HG02571 (cell line): ENCODE data around the gene COLQ.
"Not testable (repeated sequence)": the region's sequence is repeated elsewhere in the genome, so short reads cannot be mapped to it uniquely, and the experiment has no call there.

ENCODE experiments used
- ATAC-seq: cut with Tn5 transposase; IDR thresholded peaks from one replicate; pipeline ENCODE4 v1.9.1; 2021; ENCODE audit warnings: mild to moderate bottlenecking, moderate library complexity; ENCODE audit not compliant: unreplicated experiment

The COLQ gene

DNA sequence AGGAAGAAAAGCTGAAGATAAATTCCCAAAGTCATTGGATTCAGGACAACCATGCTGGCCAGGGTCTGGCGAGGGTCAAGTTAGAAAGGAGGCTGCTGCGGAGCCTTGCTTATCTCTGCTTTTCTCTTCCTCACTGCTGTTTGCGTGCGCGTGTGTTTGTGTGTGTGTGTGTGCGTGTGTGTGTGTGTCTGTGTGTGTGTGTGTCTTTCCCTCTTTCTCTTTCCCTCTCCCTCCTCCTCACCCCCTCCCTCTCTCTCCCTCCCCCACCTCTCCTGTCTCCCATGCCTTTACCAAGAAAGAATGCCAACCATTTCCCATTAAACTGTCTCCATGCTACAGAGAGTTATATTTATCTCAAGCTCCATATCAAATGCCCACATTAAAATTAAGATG, at the start of gene COLQ:
Gene COLQ (minus strand): TSS at position 134 of the 393 bp plus-strand sequence. CDS start 81 bp downstream, at position 53.
- no peak for ATAC-seq

DNA sequence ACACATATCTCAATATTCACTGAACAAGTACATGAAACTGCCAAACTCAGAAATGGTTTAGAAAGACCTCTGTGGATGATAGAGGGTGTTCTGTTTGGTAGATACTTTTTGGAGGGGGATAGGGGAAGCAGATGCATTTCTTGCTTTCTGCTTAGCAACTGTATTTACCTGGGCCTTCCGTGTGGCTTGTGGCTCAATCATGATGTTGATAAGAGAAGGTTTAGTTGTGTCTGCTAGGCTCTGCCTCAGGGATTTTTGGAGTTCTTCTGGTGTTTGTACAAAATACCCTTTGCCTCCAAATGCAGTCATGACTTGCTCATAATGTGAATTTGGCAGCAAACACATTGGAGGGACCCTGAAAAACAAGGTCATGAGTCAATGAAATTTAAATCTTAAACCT, 41.7 kb upstream of the COLQ start:
- ATAC-seq, result no peak

DNA sequence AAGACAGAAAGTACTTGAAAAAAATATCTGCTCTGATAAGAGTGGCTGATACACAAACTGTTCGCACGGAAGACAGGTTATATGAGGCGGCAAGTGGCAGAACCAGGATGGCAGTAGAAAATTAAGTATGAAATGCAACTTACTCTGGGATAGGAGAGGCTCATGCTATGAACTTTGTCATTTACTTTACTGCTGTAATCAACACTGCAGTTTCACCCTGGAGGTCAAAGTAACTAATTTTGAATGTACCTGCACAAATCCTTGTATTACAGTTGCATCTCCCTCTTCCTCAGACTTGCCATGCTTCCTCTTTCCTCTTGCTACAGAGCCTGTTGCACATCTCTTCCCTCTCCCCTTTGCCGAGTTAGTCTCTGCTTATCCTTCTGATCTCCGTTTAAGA, 41.1 kb upstream of the COLQ start:
- ATAC-seq, result no peak

DNA sequence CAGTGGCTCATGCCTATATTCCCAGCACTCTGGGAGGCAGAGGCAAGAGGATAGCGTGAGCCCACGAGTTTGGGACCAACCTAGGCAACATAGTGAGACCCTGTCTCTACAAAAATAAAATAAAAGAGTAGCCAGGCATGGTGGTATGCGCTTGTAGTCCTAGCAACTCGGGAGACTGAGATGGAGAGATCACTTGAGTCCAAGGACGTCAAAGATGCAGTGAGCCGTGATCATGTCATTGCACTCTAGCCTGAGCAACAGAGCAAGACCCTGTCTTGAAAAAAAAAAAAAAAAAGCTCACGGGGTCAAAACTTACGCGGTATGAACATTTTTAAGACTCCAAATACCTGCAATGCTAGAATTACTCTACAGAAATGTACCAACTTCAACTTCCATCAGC, 37.1 kb upstream of the COLQ start:
- ATAC-seq, result no peak

DNA sequence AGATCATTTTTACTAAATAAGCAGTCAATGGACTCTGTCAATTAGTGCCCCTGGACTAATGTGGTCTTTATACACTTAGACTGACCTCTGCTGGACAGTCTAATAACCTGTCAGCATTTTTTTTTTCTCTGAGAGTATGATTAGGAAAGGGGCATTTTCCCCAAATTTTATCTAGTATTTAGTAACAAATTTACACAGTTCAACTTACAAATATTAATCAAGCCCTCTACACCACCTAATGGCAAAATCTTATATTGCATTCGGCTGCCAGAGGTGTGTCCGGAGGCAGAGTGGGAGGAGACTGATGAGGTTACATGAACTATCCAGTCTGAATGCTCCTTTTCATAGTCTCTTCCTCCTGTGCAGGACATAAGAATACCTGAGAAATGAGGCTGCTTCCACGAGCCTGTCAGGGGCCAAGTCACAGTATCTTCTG, 36.0 kb upstream of the COLQ start:
- ATAC-seq, result no peak

DNA sequence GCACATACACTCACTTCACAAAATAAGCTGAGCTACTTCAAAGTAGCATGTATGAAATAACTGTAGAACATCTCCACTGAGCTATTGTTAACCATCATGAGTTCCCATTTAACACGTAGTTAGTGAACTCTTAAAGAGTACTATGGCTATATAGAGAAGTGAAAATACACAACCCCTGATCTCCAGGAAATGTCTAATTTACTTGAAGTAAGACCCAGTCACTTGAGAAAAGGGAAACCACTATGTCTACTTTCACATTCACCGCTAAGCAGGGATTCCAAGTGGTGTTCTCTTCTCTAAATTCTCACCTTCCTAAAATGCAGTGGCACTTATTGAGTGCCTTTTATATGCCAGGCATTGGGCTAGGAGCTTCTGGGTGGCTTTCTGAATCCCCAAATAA, 35.0 kb upstream of the COLQ start:
- ATAC-seq, result peak; percentile 69

DNA sequence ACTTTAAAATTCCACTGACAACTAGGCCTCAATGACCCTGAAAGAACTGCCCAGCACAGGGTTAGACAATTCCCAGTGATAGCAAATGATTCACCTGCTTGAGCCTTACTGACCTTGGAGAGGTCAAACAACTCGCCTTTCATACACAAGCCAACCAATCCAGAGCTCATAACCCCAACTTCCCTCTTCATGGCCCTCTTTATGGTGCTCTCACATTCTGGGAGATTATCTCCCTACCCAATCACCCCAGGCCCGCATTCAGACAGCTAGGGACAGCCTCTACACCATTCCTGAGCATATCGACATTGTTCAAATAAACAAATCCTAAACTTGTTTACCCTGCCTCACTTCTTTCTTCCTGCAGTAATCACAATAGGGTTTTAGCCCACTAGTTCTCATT, 32.2 kb upstream of the COLQ start:
- ATAC-seq, result no peak

DNA sequence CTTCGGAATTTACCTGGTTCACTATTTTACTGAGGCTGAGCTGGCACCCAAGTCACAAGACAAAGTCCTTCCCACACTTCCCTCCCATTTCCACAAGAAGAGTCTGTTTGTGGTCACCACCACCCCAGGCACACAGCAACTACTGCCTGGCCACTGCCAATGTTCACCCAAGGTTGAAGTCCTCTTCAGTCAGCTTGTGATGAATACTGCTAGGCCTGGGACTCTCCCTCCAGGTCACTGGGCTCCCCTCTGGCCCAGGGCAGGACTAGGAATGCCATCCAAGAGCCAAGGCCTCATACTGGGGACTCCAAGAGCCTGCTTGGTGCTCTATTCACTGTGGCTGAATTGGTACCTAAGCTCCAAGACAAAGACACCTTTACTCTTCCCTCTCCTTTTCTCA, 30.4 kb upstream of the COLQ start:
- ATAC-seq, result no peak

DNA sequence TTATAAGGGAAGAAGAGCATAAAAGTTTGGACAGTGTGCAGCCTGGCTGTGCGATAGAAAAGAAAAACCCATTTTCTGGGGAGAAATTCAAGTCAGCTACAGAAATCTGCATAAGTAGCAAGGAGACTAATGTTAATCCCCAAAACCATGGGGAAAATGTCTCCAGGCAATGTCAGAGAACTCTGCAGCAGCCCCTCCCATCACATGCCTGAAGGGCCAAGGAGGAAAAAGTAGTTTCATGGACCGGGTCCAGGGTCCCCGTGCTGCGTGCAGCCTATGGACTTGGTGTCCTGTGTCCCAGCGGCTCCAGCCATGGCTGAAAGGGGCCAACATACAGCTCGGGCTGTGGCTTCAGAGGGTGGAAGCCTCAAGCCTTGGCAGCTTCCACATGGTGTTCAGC, 28.3 kb upstream of the COLQ start:
- no peak for ATAC-seq

DNA sequence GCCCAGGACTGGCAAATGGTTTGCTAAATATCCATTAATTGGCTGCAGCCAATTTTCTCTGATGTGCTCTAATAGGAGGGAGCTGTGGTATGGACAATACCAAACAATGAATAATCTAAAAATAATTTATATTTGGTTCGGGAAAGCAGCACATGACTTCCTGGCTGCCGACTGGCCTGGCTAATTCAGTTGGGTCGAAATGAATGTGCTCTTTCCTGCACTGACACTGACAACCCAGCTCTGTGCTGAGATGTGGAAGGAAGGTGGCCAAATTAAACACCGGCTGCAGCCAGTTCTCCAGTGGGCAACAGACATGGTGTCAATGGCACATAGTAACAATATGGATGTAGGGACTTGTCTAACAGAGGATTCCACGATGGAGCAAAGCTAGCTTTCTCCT, 21.1 kb upstream of the COLQ start:
- no peak for ATAC-seq

DNA sequence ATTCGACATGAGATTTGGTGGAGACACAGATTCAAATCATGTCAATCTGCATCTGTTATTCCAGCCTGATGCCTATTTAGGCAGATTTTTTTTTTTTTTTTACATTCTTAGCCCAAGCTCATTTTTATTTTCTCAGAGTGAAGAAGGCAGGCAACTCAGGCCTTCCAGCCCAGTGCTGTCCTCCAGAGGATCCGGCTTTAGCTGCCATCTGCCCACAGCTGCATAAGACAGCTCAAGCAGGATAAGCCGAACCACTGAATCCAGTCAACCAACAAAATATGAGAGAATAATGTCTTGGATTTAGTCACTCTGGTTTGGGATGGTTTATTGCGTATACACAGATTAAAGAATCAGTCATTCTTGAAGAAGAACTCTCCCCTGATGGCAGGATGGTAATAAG, 19.9 kb upstream of the COLQ start:
- no peak for ATAC-seq

DNA sequence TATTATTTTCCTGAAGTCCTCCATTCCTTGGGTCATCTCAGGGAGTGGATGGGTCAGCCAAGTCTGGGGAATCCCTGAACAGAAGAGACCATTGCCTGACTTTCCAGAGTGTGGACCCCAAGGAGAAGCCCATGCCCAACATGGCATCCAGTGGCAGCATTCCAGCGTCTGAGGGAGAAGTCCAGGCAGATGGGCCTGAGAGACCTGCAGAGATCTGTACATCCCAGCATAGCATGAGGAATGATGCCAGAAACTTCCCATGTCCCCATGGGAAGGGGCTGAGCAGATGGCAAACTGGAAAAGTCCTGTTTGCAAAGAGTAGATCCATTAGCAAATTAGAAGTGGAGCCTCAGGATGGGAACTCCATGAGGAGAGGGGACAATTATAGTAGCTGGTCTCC, 17.6 kb upstream of the COLQ start:
- no peak for ATAC-seq

DNA sequence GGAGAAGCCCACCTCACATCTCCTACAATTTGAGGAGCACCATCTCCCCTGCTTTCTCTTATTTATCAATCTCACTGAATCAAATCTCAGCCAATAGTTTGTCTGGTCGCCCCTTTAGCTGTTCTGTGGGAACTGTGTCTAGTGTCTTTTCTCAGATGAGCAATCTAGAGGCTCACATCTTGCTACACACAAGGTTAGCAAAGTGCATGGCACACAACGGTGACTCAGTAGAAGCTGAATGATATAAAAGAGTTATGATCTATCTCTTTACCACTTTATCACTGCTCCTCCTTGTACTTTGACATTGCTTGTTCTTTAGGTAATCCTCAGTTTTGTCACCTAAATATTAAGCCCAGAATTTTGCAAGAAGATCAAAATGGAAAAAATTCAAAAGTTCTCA, 16.8 kb upstream of the COLQ start:
- ATAC-seq, result no peak

DNA sequence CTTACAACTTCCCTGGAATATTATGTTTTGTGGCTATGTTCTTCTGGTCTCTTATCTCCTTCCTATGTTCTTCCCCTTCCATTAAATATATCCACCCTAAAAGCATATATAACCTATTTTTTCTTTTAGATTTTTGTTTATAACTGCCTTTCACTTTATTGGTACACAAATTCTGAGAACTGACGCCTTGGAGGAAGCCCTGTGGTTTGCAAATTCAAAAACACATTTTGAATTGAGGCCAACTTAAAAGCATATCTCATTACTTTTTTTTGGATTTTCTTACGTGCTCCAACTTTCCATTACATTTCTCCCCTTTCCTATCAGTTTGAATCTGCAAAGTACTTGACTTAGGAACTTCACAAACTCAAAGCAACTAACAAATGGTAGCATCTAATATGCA, 15.3 kb upstream of the COLQ start:
- ATAC-seq, result no peak

DNA sequence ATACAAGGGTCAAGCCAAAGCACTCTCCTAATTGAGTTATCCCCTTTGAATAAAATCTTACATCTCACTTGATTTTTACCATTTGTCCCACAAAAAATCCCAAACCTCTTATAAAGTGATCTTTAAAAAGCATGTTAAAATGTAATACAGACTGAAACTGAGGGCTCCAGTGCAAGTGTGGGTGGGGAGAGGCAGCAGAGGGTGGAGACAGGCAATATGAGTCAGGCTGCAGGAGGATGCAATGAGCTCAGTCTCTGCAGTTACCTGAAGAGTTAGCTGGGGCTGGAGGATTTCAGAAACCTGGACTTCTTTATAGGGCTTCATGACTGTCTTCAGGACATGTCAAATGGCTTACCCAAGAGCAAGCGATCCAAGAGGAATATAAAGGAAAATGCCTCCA, 14.2 kb upstream of the COLQ start:
- no peak for ATAC-seq

DNA sequence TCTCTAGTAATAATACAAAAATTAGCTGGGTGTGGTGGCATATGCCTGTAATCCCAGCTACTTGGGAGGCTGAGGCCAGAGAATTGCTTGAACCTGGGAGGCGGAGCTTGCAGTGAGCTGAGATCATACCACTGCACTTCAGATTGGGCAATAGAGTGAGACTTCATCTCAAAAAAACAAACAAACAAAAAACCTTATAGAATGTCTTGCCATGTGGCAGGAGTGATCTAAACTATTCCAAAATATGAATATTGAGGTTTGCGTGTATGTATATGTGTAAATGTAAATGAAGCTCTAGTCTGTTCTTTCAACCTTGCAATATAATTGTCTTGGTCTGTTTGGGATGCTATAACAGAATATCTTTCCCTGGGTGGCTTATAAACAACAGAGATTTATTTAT, 11.1 kb upstream of the COLQ start:
- ATAC-seq, result not testable (repeated sequence)

DNA sequence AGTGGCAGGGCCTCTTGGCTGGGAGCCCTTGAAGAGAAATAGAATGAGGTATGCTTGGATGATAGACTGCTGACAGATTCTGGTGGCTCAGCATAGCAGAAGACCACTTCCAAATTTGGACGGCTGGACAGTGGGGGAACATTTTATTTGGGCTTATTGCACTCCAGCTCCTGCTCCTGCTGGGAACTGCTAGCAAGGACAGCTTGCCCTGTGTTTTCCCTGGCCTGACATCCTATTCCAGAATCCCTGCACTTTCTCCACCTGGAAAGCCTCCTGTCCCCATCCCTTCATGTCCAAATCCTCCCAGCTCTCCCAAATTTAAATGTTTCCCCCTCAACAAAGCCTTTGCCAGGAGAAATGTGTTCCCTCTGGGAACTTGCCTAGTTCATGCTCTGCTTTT, 9.8 kb upstream of the COLQ start:
- ATAC-seq, result no peak

DNA sequence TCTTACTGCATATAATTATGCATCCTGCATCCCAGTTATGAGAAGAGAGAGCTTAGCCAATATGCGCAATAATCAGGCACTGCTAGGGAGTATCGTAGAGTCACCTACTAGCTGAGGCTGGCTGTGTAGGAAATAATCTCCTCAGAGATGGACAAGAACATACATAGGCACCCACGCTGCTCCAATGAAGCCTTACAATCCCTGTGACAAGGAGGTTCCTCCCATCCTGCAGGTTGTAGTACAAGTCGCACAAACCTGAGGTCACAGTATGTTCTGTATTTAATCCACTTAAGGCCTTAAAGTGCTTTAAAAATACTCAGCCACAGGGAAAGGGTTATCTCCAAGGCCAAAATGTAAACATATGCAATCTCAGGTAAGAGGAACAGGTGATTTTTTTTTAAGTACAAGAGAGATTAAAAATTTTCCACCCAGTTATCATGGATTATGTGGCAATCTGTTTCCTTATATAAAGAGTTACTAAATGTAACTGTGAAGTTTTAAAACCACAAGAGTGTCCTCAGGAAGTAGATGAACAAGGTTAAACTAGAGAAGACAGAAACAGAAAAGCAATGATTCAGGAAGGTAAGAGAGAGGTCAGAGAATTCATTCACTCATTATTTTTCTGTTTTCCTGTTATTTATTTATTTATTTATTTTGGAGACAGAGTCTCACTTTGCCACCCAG, 7.5 kb upstream of the COLQ start:
- ATAC-seq, result no peak

DNA sequence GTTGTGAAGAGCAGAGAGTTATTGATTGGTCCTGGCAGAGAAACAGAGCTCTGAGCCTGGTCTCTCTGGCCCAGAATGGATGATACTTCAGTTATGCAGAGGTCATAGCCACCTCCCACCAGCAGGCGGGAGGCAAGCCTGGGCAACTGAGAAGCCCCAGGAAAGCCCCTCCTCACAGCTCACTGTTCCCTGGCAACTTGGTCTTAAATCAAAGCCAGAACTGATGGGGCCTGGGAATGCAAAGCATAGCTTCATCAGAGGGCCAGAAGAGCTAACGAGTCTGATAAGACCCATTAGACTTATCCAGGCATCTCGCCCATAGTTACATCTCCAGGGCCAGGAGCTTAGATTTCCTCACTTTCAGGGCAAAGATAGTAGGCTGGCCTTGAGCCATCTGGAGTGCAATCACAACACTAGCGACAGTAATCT, 5.5 kb upstream of the COLQ start:
- ATAC-seq, result no peak

DNA sequence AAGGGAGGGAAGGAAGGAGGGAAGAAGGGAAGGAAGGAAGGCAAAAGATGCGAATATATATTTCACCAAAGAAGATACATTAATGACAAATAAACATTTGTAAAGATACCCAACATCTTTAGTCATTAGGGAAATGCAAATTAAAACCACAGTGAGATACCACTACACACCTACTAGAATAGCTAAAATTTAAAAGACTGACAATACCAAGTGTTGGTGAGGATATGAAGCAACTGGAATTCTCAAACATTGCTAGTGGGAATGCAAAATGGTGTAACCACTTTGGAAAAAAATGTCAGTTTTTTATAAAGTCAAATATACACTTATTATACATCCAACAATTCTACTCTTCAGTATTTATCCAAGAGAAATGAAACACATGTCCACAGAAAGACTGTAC, 4.3 kb upstream of the COLQ start:
- ATAC-seq, result no peak

DNA sequence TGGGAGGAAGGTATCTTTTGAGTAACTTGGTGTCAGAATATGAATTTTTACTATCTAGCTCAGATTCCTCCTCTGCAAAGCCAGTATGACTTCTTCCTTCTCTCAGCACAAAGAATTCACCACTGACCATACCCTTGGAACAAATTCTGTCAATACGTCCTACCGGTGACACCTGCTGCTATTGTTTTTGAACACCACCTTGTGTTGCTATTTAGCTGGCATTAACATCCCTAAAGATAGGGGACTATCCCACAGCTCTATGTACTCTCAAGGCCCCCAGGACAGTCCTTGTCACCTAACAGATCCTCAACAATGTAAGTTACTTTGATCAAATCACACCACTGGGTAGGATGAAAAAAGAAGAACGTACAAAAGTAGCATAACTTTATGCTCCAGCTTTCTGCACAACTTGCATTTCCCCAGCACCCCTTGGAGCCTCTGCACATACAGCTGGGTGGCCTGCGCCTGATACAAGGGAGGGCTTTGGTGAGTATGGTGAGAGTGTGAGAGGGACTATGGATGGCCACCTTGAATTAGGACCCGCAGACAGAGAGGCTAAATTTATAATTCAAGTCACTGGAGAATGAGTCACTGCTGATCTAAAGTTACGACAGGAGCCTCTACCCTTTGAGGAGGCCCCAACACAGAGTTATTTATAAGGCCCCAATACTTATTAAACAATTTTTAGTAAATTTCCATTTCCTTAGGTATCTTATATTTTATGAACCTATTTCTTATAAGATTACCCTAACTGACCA, 2.3 kb upstream of the COLQ start:
- no peak for ATAC-seq

DNA sequence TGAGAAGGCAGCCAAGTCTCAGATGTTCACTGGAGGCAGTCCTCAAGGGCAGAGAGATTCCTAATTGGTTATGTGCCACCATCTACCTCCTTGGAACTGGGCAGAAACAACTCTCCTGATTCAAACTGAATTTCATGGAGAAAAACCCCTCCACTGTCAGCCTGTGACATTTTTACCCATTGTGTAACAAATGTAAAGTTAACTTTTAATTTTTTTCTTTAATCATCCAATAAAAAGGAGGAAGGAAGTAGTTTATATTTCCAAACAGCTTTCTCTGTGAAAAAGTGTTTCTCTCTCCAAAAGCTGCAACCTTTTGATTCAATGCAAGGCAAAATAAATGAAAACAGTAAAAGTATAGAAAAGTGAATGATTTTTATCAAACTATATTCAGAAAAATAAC, 510 bp upstream of the COLQ start:
- ATAC-seq, result no peak
